ENCODE measurements around the gene ZSCAN5B.

The ZSCAN5B gene

GRCh38 chr19:56159009-56159559 is 38.5 kb downstream of the ZSCAN5B start:
- TF ChIP-seq CTCF (conservative IDR thresholded peaks at IDR 0.05): no peak
- H3K27ac ChIP-seq: no peak overlapping the region

DNA sequence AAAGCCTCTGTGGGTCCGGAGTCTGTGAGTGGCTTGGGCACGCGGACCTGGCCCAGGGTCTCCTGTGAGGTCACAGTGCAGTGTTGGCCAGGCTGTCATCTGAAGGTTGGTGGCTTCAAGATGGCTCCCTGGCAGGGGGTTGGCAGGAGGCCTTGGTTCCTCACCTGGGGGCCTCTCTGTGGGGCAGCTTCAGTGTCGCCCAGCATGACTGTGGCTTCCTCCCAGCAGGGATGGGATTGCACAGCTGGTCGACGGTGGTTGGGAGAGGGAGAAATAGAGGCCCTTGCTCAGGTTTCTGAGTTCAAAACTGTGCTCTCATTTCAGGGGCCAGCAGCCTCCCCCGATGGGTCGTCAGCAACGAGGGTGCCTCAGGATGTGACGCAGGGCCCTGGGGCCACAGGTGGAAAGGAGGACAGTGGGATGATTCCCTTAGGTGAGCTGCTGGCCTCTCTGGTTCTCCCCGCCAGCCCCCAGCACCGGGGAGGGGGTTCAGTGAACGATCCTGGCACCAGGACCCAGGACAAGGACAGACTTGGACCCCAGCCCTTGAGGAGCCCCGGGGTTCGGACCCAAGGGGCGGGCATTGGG is 39.3 kb downstream of the ZSCAN5B start:
- no peak for TF ChIP-seq CTCF (conservative IDR thresholded peaks at IDR 0.05)
- H3K27ac ChIP-seq: no peak overlapping the region

- no peak overlapping the region for H3K27ac ChIP-seq
- TF ChIP-seq CTCF (conservative IDR thresholded peaks at IDR 0.05): no peak
Measured at GRCh38 chr19:56156768-56157167, 40.8 kb downstream of the ZSCAN5B start.

- peak; percentile 45 for TF ChIP-seq CTCF (conservative IDR thresholded peaks at IDR 0.05)
- no peak overlapping the region for H3K27ac ChIP-seq
Measured at GRCh38 chr19:56155124-56155687, 42.4 kb downstream of the ZSCAN5B start.

DNA sequence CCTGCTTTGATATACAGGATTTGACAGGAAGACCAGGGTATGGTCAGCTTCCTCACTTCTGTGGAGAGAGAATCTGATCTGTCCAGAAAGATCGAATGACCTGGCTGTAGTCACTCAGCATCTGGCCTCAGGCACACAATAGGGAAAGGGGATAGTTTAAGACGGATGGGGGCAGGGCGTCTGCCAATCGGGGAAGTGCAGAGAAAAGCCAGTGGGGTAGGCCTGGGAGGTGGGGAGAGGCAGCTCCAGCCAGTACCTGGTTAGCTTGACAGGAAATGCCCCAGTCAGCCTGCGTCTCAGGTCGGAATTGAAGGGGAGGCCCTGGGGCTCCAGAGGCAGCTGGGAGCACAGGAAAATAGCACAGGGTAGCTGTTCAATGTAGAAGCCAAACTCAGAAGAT is 44.1 kb downstream of the ZSCAN5B start:
- peak overlapping the region; percentile 21; the same call in 1 of the 2 replicates for H3K27ac ChIP-seq

GRCh38 chr19:56152644-56153043 is 44.9 kb downstream of the ZSCAN5B start:
- H3K27ac ChIP-seq: peak overlapping the region; percentile 21; the same call in 1 of the 2 replicates
- TF ChIP-seq CTCF (conservative IDR thresholded peaks at IDR 0.05): no peak

More for the DNA sequence above, 44.1 kb downstream of the ZSCAN5B start:
- TF ChIP-seq CTCF (conservative IDR thresholded peaks at IDR 0.05): no peak

DNA sequence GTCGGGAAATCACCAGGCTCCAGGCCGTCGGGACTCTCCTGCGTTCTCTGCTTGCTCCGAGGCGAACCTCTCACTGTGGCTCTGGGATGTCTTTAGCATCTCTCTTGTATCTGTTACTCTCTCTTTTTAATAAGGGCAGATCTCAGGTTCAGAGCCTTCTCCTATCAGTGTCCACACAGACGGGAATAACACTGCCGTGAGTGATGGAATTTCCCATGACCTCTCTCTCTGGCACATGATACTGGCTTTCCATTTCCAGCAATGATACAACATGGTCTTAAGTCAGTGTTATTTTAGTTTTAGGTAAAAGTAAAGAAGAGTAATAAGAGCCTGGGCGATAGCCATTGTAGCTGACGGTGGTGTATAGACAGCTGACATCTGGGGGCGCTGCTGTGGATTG is 47.2 kb downstream of the ZSCAN5B start:
- H3K27ac ChIP-seq: no peak overlapping the region
- no peak for TF ChIP-seq CTCF (conservative IDR thresholded peaks at IDR 0.05)

Data from VCaP (cell line).